HG03442 (cell line): Measurements from ENCODE around the gene ATP2A2.
"Not testable (repeated sequence)": the region's sequence is repeated elsewhere in the genome, so short reads cannot be mapped to it uniquely, and the experiment has no call there.

ENCODE experiments used
- ATAC-seq: cut with Tn5 transposase; IDR thresholded peaks from one replicate; pipeline ENCODE4 v1.9.1; 2021; ENCODE audit warnings: mild to moderate bottlenecking, moderate library complexity; ENCODE audit not compliant: unreplicated experiment

The ATP2A2 gene

GRCh38 chr12:110340261-110340660 lies 59.2 kb downstream of the ATP2A2 start:
- ATAC-seq = not testable (repeated sequence)

GRCh38 chr12:110340706-110341105 lies 59.7 kb downstream of the ATP2A2 start:
- no peak for ATAC-seq

- no peak for ATAC-seq
Observed at GRCh38 chr12:110342157-110342556, 61.1 kb downstream of the ATP2A2 start.

GRCh38 chr12:110343114-110343513 lies 62.1 kb downstream of the ATP2A2 start:
- no peak for ATAC-seq

GRCh38 chr12:110343736-110344555 lies 62.9 kb downstream of the ATP2A2 start:
- ATAC-seq = no peak

- no peak for ATAC-seq
Observed at GRCh38 chr12:110344657-110345056, 63.6 kb downstream of the ATP2A2 start.

GRCh38 chr12:110345176-110345661 lies 64.2 kb downstream of the ATP2A2 start:
- no peak for ATAC-seq

- no peak for ATAC-seq
Observed at GRCh38 chr12:110345963-110346362, 64.9 kb downstream of the ATP2A2 start.

GRCh38 chr12:110347767-110348166 lies 66.7 kb downstream of the ATP2A2 start:
- ATAC-seq = no peak

GRCh38 chr12:110348431-110349059 lies 67.5 kb downstream of the ATP2A2 start:
- no peak for ATAC-seq

GRCh38 chr12:110349096-110349495 lies 68.0 kb downstream of the ATP2A2 start:
- ATAC-seq = no peak

- ATAC-seq = no peak
Observed at GRCh38 chr12:110349514-110350151, 68.6 kb downstream of the ATP2A2 start.

- ATAC-seq = no peak
Observed at GRCh38 chr12:110351119-110351518, 70.1 kb downstream of the ATP2A2 start.

GRCh38 chr12:110352401-110352800 lies 71.4 kb downstream of the ATP2A2 start:
- ATAC-seq = no peak

- no peak for ATAC-seq
Observed at GRCh38 chr12:110353211-110353965, 72.3 kb downstream of the ATP2A2 start.

- ATAC-seq = no peak
Observed at GRCh38 chr12:110354172-110354780, 73.2 kb downstream of the ATP2A2 start.

- no peak for ATAC-seq
Observed at GRCh38 chr12:110355073-110355472, 74.0 kb downstream of the ATP2A2 start.

- not testable (repeated sequence) for ATAC-seq
Observed at GRCh38 chr12:110358384-110359097, 77.5 kb downstream of the ATP2A2 start.

GRCh38 chr12:110361216-110361615 lies 80.2 kb downstream of the ATP2A2 start:
- ATAC-seq = no peak
